OCI-LY3 (cell line): Measurements from ENCODE around the gene ROBO2.

Experiments
- H2AFZ ChIP-seq: fragments of 200-600, 300-600 bp; shearing (Covaris generic); 2 replicates; pipeline ENCODE4 v1.6.0; 2014; ENCODE audit warnings: antibody characterized with exemption, low read depth, low read length
- H3K27ac ChIP-seq: fragments of 200-600, 300-600 bp; sonication (generic); 2 replicates; pipeline ENCODE4 v1.5.1; 2014; ENCODE audit warnings: mild to moderate bottlenecking, low read length, moderate library complexity, mixed read lengths
- H3K27me3 ChIP-seq: fragments of 200-600, 300-600 bp; sonication (generic); 2 replicates; pipeline ENCODE4 v1.6.1; 2014; ENCODE audit warnings: low read depth, low read length, mixed read lengths
- H3K36me3 ChIP-seq: fragments of 200-600, 300-600 bp; sonication (generic); replicated peaks from 2 replicates; pipeline ENCODE3; 2014; ENCODE audit warnings: low read depth, low read length, mixed read lengths
- H3K4me1 ChIP-seq: fragments of 300-600, 200-600 bp; sonication (generic); 2 replicates; pipeline ENCODE4 v1.6.1; 2014; ENCODE audit warnings: low read length, mixed read lengths
- H3K4me2 ChIP-seq: fragments of 200-600, 300-600 bp; sonication (generic); 2 replicates; pipeline ENCODE4 v1.6.1; 2014; ENCODE audit warnings: low read length, mixed read lengths
- H3K4me3 ChIP-seq: fragments of 300-600, 200-600 bp; sonication (generic); 2 replicates; pipeline ENCODE4 v1.5.1; 2014; ENCODE audit warnings: antibody characterized with exemption, mild to moderate bottlenecking, low read length, moderate library complexity
- H3K79me2 ChIP-seq: fragments of 300-600, 200-600 bp; shearing (Covaris generic); 2 replicates; pipeline ENCODE4 v1.6.1; 2014; ENCODE audit warnings: mild to moderate bottlenecking, low read length, mixed read lengths
- H3K9ac ChIP-seq: fragments of 300-600, 200-600 bp; shearing (Covaris generic); 2 replicates; pipeline ENCODE4 v1.6.0; 2014; ENCODE audit warnings: mild to moderate bottlenecking, low read length, moderate library complexity
- H3K9me3 ChIP-seq: fragments of 200-600, 300-600 bp; shearing (Covaris generic); 2 replicates; pipeline ENCODE4 v1.6.1; 2014; ENCODE audit warnings: low read length, mixed read lengths; ENCODE audit not compliant: insufficient read depth
- H4K20me1 ChIP-seq: fragments of 200-600, 300-600 bp; sonication (generic); 2 replicates; pipeline ENCODE4 v1.6.1; 2016; ENCODE audit warnings: low read length, mixed read lengths; ENCODE audit not compliant: insufficient read depth
- CTCF ChIP-seq: fragments of 200-600, 300-600 bp; sonication (generic); IDR thresholded peaks from 2 replicates; pipeline ENCODE4 v1.5.1; 2014; ENCODE audit warnings: antibody characterized with exemption, low read length, low read depth
- EZH2phosphoT487 ChIP-seq: fragments of 200-600 bp; shearing (Covaris generic); IDR thresholded peaks from 2 replicates; pipeline ENCODE4 v1.6.1; 2018; ENCODE audit warnings: antibody characterized with exemption, mixed run types, low read depth

ROBO2 gene

GRCh38 chr3:77468626-77469020 is 428.7 kb downstream of the ROBO2 start:
- H3K79me2 ChIP-seq, result no peaks in the 10 kb centered on the region
- TF ChIP-seq EZH2phosphoT487, result no peak
- no peak for TF ChIP-seq CTCF

GRCh38 chr3:77475507-77475906 is 435.6 kb downstream of the ROBO2 start:
- Histone ChIP-seq H3K9me3 (no peaks in the 10 kb centered on the region), H3K4me2 (no peak overlapping the region), H3K9ac (no peak overlapping the region), H3K4me3 (no peak overlapping the region), H3K4me1 (no peaks in the 10 kb centered on the region), H4K20me1 (no peaks in the 10 kb centered on the region), H3K36me3 (no peaks in the 10 kb centered on the region), H2AFZ (no peak overlapping the region), H3K79me2 (no peaks in the 10 kb centered on the region), H3K27me3 (no peaks in the 10 kb centered on the region), H3K27ac (no peak overlapping the region)
- no peak for TF ChIP-seq CTCF
- no peak for TF ChIP-seq EZH2phosphoT487

More at GRCh38 chr3:77468626-77469020, 428.7 kb downstream of the ROBO2 start:
- Histone ChIP-seq H3K4me2 (no peak overlapping the region), H3K27ac (no peak overlapping the region), H3K27me3 (no peaks in the 10 kb centered on the region), H3K4me1 (no peaks in the 10 kb centered on the region), H2AFZ (no peak overlapping the region), H3K4me3 (no peak overlapping the region), H4K20me1 (no peaks in the 10 kb centered on the region), H3K9me3 (no peaks in the 10 kb centered on the region), H3K9ac (no peak overlapping the region), H3K36me3 (no peaks in the 10 kb centered on the region)

GRCh38 chr3:77479021-77479420 is 439.1 kb downstream of the ROBO2 start:
- H3K36me3 ChIP-seq, result no peaks in the 10 kb centered on the region
- H3K27me3 ChIP-seq, result no peaks in the 10 kb centered on the region
- H3K4me3 ChIP-seq, result no peak overlapping the region
- H3K79me2 ChIP-seq, result no peaks in the 10 kb centered on the region
- H4K20me1 ChIP-seq, result no peaks in the 10 kb centered on the region
- no peak overlapping the region for H3K9ac ChIP-seq
- H3K27ac ChIP-seq, result no peak overlapping the region
- no peak overlapping the region for H2AFZ ChIP-seq
- no peaks in the 10 kb centered on the region for H3K9me3 ChIP-seq
- no peak overlapping the region for H3K4me2 ChIP-seq
- TF ChIP-seq EZH2phosphoT487, result no peak
- H3K4me1 ChIP-seq, result no peaks in the 10 kb centered on the region

GRCh38 chr3:77489216-77489615 is 449.3 kb downstream of the ROBO2 start:
- H3K9me3 ChIP-seq, result no peaks in the 10 kb centered on the region; the same call in none of the 2 replicates
- H3K36me3 ChIP-seq, result peaks cover 2% of the 10 kb centered on the region
- H3K27me3 ChIP-seq, result no peaks in the 10 kb centered on the region
- no peak overlapping the region for H3K9ac ChIP-seq
- no peaks in the 10 kb centered on the region for H3K4me1 ChIP-seq
- no peaks in the 10 kb centered on the region for H3K79me2 ChIP-seq
- H3K27ac ChIP-seq, result no peak overlapping the region
- no peak overlapping the region for H2AFZ ChIP-seq
- H4K20me1 ChIP-seq, result no peaks in the 10 kb centered on the region
- TF ChIP-seq CTCF, result no peak
- TF ChIP-seq EZH2phosphoT487, result no peak
- H3K4me3 ChIP-seq, result no peak overlapping the region
- H3K4me2 ChIP-seq, result no peak overlapping the region

- no peaks in the 10 kb centered on the region; the same call in 1 of the 2 replicates for H3K9me3 ChIP-seq
- no peaks in the 10 kb centered on the region for H3K4me1 ChIP-seq
- no peaks in the 10 kb centered on the region for H3K27me3 ChIP-seq
- H3K36me3 ChIP-seq, result no peaks in the 10 kb centered on the region
- no peaks in the 10 kb centered on the region for H3K79me2 ChIP-seq
- H3K9ac ChIP-seq, result no peak overlapping the region
- H3K27ac ChIP-seq, result no peak overlapping the region
- no peak overlapping the region for H3K4me3 ChIP-seq
- H3K4me2 ChIP-seq, result no peak overlapping the region
- no peaks in the 10 kb centered on the region for H4K20me1 ChIP-seq
- no peak for TF ChIP-seq CTCF
- TF ChIP-seq EZH2phosphoT487, result no peak
- no peak overlapping the region for H2AFZ ChIP-seq
Observed at GRCh38 chr3:77491961-77492360, 452.1 kb downstream of the ROBO2 start.
